HK-2 (cell line): ENCODE data around the gene USP21.
A peak's percentile ranks its signal among the peaks of the same experiment; 100 is the strongest.

Experiments used
- DNase-seq: peaks from one replicate; pipeline ENCODE4 v3.0.0-alpha.2; 2018; ENCODE audit not compliant: unreplicated experiment

Gene USP21

DNA sequence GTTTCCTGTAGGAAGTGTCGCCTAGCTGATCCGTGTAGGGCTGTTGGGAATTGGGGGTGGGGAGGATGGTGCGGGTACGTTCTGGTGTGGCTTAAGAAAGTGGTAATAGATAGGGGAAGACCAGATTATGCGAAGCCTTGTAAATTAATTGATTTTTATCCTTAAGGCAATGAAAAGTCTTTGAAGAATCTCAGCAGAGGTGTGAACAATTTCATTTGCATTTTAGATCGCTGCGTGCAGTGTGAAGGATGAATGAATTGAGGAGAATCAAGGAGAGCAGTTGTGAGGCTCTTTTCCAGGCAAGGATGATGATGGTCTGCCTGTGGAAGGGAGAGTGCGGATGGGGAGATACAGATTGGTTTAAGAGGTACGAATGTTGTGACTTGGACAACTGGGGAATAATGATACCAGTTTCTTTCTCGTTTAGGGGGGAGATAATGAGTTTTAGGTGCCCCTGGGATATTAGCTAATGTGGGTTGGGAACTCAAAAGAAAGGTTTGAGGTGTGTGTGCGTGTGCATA, 26.0 kb upstream of the USP21 start:
- DNase-seq, result no peak

DNA sequence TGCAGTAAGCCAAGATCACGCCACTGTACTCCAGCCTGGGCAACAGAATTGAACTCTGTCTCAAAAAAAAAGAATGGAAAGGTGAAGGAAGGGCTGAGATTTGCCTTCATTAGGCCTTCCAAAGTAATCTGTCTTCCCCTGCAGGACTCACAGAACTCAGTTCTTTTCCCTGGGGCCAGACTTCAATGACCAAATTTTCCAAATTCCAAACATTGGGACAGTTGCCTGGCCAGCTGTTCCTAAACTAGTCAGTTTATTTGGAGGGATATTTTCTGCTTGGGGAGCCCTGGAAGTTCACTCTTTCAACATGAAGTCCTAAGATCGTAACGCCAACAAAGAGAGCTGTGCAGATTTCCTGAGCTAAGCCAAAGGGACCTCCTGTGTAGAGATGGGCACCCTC, 21.4 kb upstream of the USP21 start:
- no peak for DNase-seq

DNA sequence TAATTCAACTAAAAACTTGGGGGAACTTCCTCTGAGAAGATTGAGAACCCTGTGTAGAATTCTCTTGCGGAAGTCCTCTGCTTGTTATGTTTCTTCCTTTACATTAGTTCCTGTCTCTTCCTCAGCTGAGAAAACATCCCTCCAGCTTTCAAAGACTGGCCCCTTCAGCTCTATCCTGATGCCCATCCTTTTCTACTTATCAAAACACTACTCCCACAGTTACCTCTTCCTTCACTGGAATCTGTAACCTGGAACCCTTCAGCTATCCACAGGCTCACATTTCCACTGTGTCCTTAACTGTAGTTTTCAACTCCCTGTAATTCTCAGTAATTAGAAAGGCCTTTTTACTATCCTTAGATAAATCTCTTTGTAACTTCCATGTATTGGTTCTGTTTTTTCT, 20.9 kb upstream of the USP21 start:
- no peak for DNase-seq

DNA sequence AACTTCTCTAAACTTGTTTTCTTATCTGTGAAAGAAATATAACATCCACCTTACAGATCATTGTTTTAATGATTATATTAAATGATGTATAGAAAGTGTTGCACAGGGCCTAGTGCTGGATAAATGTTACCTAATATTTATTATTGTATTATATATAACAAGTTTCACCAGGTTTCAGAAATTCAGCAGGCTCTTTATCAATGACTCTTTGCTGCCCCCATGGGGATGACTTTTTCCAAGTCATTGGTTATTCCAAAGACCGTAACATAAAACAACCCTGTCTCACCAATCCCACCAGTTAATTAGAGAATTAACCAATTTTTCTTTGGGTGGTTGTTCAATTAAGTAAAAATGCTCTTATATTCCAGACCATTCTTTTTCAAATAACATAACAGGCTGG, 19.5 kb upstream of the USP21 start:
- no peak for DNase-seq

DNA sequence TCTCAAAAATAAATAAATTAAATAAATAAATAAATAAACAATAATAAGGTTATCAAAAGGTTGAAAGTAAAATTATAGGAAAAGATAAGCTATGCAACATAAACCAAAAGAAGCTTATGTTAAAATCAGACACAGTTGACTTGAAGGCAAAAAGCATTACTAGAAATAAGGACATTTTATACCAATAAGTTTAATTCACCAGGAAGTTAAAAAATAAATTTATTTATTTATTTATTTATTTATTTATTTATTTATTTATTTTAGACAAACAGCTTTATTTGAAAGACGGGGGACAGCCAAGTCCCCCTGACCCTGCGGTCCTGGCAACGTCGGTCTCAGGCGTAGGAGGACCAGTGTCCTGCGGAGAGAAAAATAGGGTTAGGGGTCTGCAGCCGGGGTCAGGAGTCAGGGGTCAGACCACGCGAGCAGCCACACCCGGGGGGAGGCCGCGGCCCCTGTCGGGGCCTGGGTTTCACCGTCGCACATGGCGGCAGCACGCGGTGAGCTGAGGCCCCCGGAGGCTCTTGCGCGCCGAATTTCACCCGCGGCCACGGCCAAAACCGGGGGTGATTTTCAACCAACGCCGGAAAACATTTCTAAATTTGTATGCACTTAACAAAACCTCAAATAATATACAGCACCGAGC, 18.4 kb upstream of the USP21 start:
- no peak for DNase-seq

DNA sequence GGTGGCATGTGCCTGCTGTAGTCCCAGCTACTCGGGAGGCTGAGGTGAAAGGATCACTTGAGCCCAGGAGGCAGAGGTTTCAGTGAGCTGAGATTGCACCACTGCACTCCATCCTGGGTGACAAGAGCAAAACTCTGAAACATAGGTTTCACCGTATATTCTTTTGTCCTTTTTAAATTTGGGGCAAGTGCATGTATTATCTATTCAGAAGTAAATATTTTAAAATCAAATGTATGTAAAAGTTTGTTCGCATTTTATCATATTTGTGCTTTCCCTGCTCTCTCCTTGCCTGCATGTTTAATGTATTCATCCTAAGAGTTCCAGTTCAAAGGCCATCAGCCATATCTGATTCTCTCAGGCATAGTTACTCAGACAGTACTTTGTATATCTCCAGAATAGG, 13.5 kb upstream of the USP21 start:
- no peak for DNase-seq

DNA sequence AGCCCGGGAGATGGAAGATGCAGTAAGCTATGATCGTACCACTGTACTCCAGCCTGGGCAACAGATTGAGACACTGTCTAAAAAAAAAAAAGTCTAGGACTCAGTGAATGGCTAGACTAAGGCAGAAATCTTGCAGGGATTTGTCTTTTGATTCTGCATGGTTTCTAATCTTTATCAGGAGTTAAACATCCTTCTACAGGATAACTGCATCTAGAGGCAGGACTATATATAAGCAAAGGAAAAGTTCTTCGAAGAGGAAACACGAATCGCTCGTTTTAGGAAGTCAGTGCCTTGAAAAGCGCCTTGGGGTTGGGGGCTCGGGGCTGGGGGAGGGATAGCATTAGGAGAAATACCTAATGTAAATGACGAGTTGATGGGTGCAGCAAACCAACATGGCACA, 6.1 kb upstream of the USP21 start:
- no peak for DNase-seq

DNA sequence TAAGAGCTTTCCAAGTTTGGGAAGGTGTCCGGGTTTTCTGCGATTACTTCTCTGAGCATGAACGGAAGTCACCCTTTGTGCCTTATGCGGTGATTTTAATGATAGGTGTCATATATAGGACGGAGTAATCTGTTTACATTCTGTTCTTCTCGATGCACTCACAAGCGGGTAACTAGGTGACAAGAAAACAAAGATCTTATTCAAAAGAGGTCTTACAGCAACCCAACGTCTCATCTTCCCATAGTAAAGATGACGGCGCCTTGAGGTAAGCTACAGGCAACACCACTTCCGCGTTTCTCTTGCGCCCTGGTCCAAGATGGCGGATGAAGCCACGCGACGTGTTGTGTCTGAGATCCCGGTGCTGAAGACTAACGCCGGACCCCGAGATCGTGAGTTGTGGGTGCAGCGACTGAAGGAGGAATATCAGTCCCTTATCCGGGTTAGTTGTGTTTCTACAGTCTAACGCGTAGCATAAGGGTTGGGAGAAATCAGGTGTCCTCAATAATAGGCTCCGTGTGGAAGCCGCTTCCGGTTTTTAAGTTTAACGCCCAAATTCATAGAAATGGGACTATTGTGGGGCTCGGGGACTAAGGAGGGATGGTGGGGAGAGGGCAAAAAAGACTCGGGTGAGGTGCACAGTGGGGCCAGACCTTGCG, 5.5 kb upstream of the USP21 start, which contains the start of gene UFC1:
Gene UFC1, plus strand, starts transcription at position 297 of the 656 bp plus-strand sequence. Its CDS starts 20 bp downstream, at position 317.
- peak; percentile 78 for DNase-seq

DNA sequence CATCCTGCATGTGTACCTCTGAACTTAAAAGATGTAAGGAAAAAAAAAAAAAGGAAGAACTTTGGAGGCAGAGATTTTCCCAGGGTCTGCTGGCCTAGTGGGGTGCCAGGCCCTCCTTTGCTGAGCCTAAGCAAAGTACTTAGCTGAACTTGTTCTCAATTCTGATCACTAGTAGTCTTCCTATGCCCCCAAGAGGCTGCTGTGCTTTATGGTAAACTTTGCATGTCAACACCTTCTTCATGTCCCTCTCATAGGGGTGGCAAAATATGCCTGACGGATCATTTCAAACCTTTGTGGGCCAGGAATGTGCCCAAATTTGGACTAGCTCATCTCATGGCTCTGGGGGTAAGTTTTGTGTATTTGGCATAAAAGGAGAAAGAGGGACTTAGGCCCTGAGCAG, 1.4 kb upstream of the USP21 start:
- no peak for DNase-seq

DNA sequence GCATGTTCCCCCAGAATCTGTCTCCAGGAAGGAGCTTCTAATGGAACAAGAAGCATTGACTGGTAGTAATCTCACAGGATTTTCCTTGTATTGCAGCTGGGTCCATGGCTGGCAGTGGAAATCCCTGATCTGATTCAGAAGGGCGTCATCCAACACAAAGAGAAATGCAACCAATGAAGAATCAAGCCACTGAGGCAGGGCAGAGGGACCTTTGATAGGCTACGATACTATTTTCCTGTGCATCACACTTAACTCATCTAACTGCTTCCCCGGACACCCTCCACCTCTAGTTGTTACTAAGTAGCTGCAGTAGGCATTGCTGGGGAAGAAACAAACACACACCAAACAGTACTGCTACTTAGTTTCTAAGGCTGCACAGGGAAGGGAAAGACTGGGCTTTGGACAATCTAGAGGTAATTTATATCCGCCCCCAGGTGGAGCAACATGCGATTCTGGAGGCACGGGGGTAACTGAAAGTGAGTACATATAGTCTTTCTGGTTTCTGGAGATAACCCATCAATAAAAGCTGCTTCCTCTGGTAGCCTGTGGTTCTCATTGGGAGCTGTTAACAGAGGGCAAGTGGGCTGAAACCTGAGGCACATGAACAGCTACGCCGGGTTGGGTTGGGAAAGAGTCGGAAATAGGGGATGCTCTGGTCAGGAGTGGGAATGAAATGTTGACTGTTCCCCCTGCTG, 837 bp upstream of the USP21 start:
- no peak for DNase-seq

DNA sequence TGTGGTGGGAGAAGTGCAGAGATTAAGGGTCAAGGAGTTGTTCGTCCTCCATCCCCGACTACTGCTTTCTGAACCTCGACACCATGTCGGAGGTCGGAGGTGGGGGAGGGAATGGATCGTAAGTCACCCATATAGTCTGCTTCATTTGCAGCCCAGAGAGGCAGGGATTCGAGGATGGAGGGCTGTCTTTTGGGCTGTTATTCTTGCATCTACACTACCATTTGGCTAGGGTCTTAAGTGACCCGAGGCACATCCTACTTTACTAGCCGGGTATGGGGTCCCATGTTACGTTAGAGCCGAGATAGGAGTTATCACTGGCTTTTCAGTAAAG, 578 bp downstream of the USP21 start:
- DNase-seq, result no peak

DNA sequence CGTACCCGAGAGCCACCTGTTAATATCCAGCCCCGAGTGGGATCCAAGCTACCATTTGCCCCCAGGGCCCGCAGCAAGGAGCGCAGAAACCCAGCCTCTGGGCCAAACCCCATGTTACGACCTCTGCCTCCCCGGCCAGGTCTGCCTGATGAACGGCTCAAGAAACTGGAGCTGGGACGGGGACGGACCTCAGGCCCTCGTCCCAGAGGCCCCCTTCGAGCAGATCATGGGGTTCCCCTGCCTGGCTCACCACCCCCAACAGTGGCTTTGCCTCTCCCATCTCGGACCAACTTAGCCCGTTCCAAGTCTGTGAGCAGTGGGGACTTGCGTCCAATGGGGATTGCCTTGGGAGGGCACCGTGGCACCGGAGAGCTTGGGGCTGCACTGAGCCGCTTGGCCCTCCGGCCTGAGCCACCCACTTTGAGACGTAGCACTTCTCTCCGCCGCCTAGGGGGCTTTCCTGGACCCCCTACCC, 1.4 kb downstream of the USP21 start:
- no peak for DNase-seq

DNA sequence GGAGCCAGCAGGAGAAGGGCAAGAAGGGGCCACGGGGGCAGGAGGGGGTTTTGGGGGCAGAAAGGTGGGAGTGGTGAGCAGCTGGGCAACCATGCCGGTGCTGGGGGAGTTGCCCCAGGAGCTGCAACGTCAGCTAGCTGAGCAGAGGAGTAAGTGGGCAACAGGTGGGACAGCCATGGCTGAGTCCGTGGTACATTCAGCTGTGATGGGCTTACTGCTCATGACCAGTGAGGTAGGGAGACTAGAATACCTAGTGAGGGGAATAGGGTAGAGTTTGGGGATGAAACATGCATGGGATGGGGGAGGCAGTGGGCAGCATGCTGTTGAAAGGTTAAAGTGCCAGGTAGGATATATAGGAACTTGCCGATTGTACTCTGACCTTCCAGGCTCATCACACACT, 2.4 kb downstream of the USP21 start:
- DNase-seq, result no peak

DNA sequence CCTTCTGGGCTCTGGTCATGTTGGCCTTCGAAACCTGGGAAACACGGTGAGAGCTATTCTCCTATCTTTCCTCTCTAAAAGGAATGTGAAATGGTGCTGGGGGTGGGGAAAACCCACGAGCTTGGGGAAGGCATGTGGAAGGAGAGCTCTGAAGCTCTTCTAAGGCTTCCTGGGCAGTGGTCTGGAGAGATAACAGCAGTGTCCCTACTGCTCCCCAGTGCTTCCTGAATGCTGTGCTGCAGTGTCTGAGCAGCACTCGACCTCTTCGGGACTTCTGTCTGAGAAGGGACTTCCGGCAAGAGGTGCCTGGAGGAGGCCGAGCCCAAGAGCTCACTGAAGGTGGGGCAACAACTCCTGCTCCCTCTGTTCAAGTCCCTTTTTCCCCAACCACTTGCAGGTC, 2.8 kb downstream of the USP21 start:
- DNase-seq, result no peak

DNA sequence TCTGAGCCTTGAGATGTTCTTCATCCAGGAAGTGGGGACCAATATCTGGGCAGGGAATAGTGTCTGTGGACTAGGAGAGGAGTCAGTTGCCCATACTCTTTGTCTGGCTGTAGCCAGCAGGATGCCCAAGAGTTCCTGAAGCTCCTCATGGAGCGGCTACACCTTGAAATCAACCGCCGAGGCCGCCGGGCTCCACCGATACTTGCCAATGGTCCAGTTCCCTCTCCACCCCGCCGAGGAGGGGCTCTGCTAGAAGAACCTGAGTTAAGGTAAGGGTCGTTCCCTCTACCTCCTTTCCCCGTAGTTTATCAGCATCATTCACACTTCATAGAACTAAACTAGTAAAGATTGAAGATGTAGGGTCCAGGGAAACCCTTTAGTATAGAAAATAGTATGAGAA, 3.5 kb downstream of the USP21 start:
- no peak for DNase-seq

DNA sequence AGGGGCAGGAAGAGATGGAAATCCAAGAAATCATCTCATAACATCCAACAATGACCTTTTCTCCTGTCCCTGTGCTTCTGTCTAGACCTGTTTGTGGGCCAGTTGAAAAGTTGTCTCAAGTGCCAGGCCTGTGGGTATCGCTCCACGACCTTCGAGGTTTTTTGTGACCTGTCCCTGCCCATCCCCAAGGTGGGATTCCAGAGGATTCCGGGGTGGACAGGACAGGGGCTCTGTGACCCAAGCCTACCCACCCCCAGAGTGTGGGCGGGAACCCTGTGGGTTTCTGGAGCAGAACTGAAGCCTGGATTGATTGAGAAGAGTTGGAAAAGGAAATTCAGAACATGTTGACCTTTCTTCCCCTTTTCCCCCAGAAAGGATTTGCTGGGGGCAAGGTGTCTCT, 4.5 kb downstream of the USP21 start:
- no peak for DNase-seq

DNA sequence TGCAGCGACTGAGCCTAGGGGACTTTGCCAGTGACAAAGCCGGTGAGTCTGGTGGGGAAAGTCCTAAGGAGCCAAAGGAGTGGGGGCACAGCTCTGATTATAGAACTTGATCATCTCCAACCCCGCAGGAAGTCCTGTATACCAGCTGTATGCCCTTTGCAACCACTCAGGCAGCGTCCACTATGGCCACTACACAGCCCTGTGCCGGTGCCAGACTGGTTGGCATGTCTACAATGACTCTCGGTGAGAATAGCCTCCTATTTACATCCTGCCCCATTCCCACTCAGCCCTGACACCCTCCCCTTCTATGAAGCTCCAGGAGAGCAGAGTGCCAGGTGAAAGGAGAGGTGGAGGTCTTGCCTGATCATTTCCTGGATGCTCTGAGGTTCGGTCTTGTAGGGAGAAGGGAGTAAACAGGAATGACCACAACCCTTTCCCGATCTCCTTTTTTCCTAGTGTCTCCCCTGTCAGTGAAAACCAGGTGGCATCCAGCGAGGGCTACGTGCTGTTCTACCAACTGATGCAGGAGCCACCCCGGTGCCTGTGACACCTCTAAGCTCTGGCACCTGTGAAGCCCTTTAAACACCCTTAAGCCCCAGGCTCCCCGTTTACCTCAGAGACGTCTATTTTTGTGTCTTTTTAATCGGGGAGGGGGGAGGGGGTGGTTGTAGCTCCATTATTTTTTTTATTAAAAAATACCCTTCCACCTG, 5.8 kb downstream of the USP21 start:
- no peak for DNase-seq

DNA sequence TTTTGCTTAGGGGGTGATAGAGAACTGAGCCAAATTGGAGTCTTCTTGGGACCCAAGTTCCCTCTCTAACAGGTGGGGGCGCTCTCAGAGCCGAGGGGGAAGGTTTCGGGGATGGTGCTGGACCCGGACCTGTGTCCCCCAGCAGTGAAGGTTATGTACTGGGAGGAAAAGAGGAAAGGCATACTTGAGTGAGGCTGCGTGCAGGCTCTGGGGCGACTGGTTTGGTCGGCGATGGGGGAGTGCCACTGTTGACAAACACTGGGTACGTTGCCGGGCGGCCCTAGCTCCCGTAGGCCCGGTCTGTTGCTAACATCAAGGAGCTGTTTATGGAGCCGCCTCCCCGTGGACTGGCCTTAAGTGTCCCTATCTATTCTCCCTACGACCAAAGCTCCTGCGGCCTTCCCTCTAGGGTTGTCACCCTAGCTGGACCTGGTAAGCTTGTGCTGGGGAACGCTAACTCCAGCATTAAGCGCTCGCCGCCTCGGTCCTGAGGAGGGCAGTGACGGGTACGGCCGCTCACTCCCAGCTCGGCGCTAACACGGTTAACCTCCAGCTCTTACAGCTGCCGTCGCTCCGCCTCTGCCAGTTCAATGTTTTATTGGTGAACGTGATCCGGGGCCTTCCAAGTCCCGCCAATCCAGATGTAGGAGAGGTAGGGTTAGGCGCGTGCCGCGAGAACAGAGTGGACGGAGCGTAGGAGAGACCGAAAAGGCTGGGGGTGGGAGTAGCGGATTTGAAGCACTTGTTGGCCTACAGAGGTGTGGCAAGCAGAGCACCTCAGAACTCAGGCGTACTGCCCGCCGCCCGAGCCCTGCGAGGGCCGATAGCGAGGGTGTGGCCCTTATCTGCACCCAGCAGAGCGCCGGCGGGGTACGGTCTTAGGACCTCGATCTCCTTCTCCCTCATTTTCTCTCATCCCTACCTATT, 6.7 kb downstream of the USP21 start, which contains the start of gene PPOX:
Gene PPOX, plus strand, starts transcription at position 685 of the 927 bp plus-strand sequence. CDS start 422 bp downstream, outside the sequence.
- peak; percentile 98 for DNase-seq

DNA sequence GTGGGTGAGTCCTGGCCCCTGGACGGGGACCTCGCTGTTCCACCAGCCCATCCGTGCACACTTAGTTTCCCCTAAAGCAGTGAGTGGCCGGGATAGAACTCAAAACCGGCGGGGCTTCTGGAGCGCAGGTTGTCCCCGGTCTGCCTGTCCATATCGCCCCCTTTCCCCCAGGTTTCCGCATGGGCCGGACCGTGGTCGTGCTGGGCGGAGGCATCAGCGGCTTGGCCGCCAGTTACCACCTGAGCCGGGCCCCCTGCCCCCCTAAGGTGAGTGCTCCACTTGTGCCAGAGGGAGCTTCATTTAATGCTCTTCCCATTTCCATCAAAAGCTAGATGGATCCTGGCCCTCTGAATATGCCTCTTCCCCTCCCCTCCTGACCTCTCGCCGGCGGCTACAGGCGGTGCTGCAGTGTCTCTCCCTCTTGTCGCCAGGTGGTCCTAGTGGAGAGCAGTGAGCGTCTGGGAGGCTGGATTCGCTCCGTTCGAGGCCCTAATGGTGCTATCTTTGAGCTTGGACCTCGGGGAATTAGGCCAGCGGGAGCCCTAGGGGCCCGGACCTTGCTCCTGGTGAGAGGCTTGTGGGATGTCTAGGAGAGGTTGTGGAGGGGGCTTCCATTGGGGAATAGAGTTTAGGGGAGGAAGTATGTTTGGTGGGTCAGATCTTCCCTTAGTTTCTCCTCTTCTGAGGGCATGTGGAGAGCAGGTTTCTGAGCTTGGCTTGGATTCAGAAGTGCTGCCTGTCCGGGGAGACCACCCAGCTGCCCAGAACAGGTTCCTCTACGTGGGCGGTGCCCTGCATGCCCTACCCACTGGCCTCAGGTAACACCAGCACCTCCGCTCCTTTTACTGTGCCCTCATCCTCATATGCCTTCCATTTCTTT, 7.6 kb downstream of the USP21 start:
- DNase-seq, result peak; percentile 42

DNA sequence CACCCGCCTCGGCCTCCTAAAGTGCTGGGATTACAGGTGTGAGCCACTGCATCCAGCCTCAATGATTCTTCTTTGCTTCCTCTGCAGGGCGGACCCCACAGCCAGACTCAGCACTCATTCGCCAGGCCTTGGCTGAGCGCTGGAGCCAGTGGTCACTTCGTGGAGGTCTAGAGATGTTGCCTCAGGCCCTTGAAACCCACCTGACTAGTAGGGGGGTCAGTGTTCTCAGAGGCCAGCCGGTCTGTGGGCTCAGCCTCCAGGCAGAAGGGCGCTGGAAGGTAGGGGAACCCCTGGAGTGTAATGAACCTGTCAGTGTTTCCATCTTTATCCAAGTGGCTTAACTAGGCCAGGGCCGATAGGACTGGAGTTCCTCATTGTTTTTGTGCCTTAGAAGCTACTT, 9.6 kb downstream of the USP21 start:
- no peak for DNase-seq
